SHP77 (cell line): ENCODE data around the gene EPB41L3.

Source experiments
- DNase-seq, 2 experiments: peaks; one replicate each; lab custom pipeline; 2025; lab: John Stamatoyannopoulos, UW

Gene EPB41L3

GRCh38 chr18:5414546-5414945 lies 129.3 kb downstream of the EPB41L3 start:
- DNase-seq: no peak

GRCh38 chr18:5413447-5413846 lies 130.3 kb downstream of the EPB41L3 start:
- no peak for DNase-seq

GRCh38 chr18:5410582-5410981 lies 133.2 kb downstream of the EPB41L3 start:
- no peak for DNase-seq

- DNase-seq: no peak
Observed at GRCh38 chr18:5398269-5398668, 145.5 kb downstream of the EPB41L3 start.

- DNase-seq: no peak
Observed at GRCh38 chr18:5397102-5397501, 146.7 kb downstream of the EPB41L3 start.

GRCh38 chr18:5395860-5396448 lies 147.8 kb downstream of the EPB41L3 start:
- DNase-seq: no peak

- DNase-seq: no peak
Observed at GRCh38 chr18:5393779-5394178, 150.0 kb downstream of the EPB41L3 start.

GRCh38 chr18:5391409-5391808 lies 152.4 kb downstream of the EPB41L3 start:
- no peak for DNase-seq

- no peak for DNase-seq
Observed at GRCh38 chr18:5389356-5389755, 154.4 kb downstream of the EPB41L3 start.

GRCh38 chr18:5388896-5389295 lies 154.9 kb downstream of the EPB41L3 start:
- DNase-seq: no peak

GRCh38 chr18:5380586-5380985 lies 163.2 kb downstream of the EPB41L3 start:
- DNase-seq: no peak

GRCh38 chr18:5376986-5377385 lies 166.8 kb downstream of the EPB41L3 start:
- no peak for DNase-seq

- DNase-seq: no peak
Observed at GRCh38 chr18:5370332-5370731, 173.5 kb downstream of the EPB41L3 start.

- no peak for DNase-seq
Observed at GRCh38 chr18:5369513-5369912, 174.3 kb downstream of the EPB41L3 start.

- no peak for DNase-seq
Observed at GRCh38 chr18:5365443-5365842, 178.4 kb downstream of the EPB41L3 start.

GRCh38 chr18:5350636-5351035 lies 193.2 kb downstream of the EPB41L3 start:
- no peak for DNase-seq
